ENCODE measurements around the gene MAP2K5. TPM values are rescaled to one million over a fixed set of nuclear protein-coding genes. Genes with fewer than 3 reads are reported as not detected.

Gene MAP2K5
- total and polyA plus RNA-seq, 8 donors = 1.8 to 94.6 (median 11.1) TPM

DNA sequence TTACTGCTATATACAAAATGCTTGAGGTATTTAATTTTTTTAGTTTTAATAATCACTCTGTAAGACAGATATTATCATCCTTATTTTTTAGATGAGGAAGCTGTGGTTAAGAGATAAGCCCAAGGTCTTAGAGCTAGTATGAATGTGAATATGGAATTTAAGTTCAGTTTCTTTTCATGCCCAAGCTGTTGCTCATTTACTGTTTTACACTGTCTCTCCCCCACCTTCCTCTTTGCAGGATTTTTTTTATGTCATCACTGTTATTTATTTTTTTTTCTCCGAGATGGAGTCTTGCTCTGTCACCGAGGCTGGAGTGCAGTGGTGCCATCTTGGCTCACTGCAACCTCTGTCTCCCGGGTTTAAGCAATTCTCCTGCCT, 22.5 kb downstream of the MAP2K5 start:
- Histone ChIP-seq H3K9me3 (no peaks in the 10 kb centered on the region), H3K36me3 (peaks cover 0 to 10% (median 4%) of the 10 kb centered on the region in 4 donors), H3K4me1 (no peaks in the 10 kb centered on the region), H3K4me3 (no peak overlapping the region), H3K27ac (no peak overlapping the region), H3K27me3 (no peaks in the 10 kb centered on the region)
- TF ChIP-seq POLR2AphosphoS5 (IDR thresholded peaks at IDR 0.05) (no peak), EP300 (IDR thresholded peaks at IDR 0.05) (no peak), POLR2A (IDR thresholded peaks at IDR 0.05) (no peak)
- TF ChIP-seq, protein P1, sequence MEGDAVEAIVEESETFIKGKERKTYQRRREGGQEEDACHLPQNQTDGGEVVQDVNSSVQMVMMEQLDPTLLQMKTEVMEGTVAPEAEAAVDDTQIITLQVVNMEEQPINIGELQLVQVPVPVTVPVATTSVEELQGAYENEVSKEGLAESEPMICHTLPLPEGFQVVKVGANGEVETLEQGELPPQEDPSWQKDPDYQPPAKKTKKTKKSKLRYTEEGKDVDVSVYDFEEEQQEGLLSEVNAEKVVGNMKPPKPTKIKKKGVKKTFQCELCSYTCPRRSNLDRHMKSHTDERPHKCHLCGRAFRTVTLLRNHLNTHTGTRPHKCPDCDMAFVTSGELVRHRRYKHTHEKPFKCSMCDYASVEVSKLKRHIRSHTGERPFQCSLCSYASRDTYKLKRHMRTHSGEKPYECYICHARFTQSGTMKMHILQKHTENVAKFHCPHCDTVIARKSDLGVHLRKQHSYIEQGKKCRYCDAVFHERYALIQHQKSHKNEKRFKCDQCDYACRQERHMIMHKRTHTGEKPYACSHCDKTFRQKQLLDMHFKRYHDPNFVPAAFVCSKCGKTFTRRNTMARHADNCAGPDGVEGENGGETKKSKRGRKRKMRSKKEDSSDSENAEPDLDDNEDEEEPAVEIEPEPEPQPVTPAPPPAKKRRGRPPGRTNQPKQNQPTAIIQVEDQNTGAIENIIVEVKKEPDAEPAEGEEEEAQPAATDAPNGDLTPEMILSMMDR (IDR thresholded peaks at IDR 0.05) = no peak
- intact Hi-C loops (cut with DNase I; ENCODE audit: low total_unique reads) = no loop called here
- DNase-seq = no peak
- 80 to 98% (median 94%) methylated on average over 3 of the region's 3 CpGs for WGBS, 5 donors

- Histone ChIP-seq H3K36me3 (peaks cover 0 to 12% (median 0%) of the 10 kb centered on the region in 4 donors), H3K4me3 (no peak overlapping the region), H3K27me3 (no peaks in the 10 kb centered on the region), H3K4me1 (no peaks in the 10 kb centered on the region), H3K27ac (no peak overlapping the region), H3K9me3 (no peaks in the 10 kb centered on the region)
- TF ChIP-seq POLR2AphosphoS5 (IDR thresholded peaks at IDR 0.05) = no peak
- TF ChIP-seq POLR2A (IDR thresholded peaks at IDR 0.05) = no peak
- TF ChIP-seq EP300 (IDR thresholded peaks at IDR 0.05) = no peak
- TF ChIP-seq, protein P1 (IDR thresholded peaks at IDR 0.05) = no peak
- intact Hi-C loops (cut with DNase I; ENCODE audit: low total_unique reads) = no loop called here
- no peak for DNase-seq
- WGBS, 5 donors = 83 to 91% (median 89%) methylated on average over 3 of the region's 3 CpGs
Measured at GRCh38 chr15:67569668-67570067, 27.2 kb downstream of the MAP2K5 start.

- Histone ChIP-seq H3K4me1 (no peaks in the 10 kb centered on the region), H3K27me3 (no peaks in the 10 kb centered on the region), H3K4me3 (no peak overlapping the region), H3K9me3 (no peaks in the 10 kb centered on the region), H3K27ac (no peak overlapping the region), H3K36me3 (peaks cover 0 to 12% (median 0%) of the 10 kb centered on the region in 4 donors)
- intact Hi-C loops (cut with DNase I; ENCODE audit: low total_unique reads) = no loop called here
- no peak for TF ChIP-seq EP300 (IDR thresholded peaks at IDR 0.05)
- TF ChIP-seq POLR2AphosphoS5 (IDR thresholded peaks at IDR 0.05) = no peak
- TF ChIP-seq POLR2A (IDR thresholded peaks at IDR 0.05) = no peak
- TF ChIP-seq, protein P1 (IDR thresholded peaks at IDR 0.05) = no peak
- no peak for DNase-seq
- WGBS, 5 donors = 89 to 98% (median 93%) methylated on average over 4 of the region's 4 CpGs
Measured at GRCh38 chr15:67570875-67571647, 28.6 kb downstream of the MAP2K5 start.

DNA sequence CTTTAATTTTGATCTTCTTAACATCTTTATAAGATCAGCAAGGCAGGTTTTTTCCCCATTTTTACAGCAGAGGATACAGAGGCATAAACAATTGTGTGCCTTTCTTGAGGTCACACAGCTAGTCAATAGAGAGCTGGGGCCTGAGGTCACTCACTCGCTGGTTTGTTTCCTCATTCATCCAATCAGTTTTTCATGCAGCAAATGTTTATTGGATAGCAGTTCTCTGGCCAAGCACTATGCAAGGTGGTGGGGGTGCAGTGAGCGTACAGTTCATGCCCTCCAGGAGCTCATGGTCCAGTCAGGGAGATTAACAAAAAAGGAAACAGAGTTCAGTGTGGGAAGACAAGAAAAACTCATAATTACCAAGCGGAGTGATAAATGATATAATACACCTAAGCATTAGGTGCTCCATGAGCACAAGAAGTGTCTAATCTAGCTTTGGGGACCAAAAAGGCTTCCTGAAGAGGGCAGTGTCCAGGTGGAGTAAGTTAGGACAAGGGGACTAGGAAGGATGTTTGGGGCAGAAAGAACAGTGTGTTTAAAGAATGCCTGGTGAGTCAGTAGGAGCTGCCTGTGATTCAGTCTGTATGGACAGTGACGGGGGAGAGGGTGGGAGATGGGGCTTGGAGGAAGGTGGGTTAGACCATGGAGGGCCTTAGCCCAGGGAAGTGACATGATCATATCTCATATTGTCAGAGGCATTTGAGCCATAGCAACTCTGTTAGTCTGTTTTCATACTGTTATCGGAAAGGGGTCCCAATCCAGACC, 29.3 kb downstream of the MAP2K5 start:
- Histone ChIP-seq H3K36me3 (peaks cover 0 to 7% (median 0%) of the 10 kb centered on the region in 4 donors), H3K4me1 (no peaks in the 10 kb centered on the region), H3K27ac (no peak overlapping the region), H3K27me3 (no peaks in the 10 kb centered on the region), H3K4me3 (no peak overlapping the region), H3K9me3 (no peaks in the 10 kb centered on the region)
- WGBS, 5 donors = 87 to 92% (median 91%) methylated on average over 5 of the region's 5 CpGs
- TF ChIP-seq, protein P1 (IDR thresholded peaks at IDR 0.05) = no peak
- TF ChIP-seq POLR2AphosphoS5 (IDR thresholded peaks at IDR 0.05) (no peak), POLR2A (IDR thresholded peaks at IDR 0.05) (no peak), EP300 (IDR thresholded peaks at IDR 0.05) (no peak)
- intact Hi-C loops (cut with DNase I; ENCODE audit: low total_unique reads) = no loop called here
- no peak for DNase-seq
